ENCODE measurements around the gene APMAP. TPM values are rescaled to one million over a fixed set of nuclear protein-coding genes. Genes with fewer than 3 reads are reported as not detected.

Gene APMAP
- total and polyA plus RNA-seq, 4 donors, result 132 to 378 (median 234) TPM

- Histone ChIP-seq H3K27me3 (ENCODE audit: control insufficient read depth in 4 of 4, insufficient read depth in 4 of 4, low read length in 3 of 4) (no peaks in the 10 kb centered on the region), H3K9ac (ENCODE audit: low read depth in 1 of 2, low read length in 2 of 2) (no peak overlapping the region), H3K4me3 (ENCODE audit: low read depth in 1 of 3, low read length in 3 of 3) (no peak overlapping the region), H3K36me3 (ENCODE audit: control insufficient read depth in 4 of 4, insufficient read depth in 3 of 4, low read depth in 1 of 4, low read length in 3 of 4) (peaks cover 8 to 44% (median 32%) of the 10 kb centered on the region in 4 donors), H3K27ac (ENCODE audit: low read depth in 1 of 2, low read length in 2 of 2) (peak overlapping the region in 1 of 2 donors; percentile 19), H3K4me1 (ENCODE audit: control insufficient read depth in 4 of 4, insufficient read depth in 4 of 4, low read length in 3 of 4) (peaks cover 12 to 62% (median 46%) of the 10 kb centered on the region in 4 donors), H3K9me3 (ENCODE audit: control insufficient read depth in 4 of 4, low read length in 3 of 4) (no peaks in the 10 kb centered on the region)
- TF ChIP-seq SP1 (IDR thresholded peaks at IDR 0.05), result no peak
- TF ChIP-seq FOXA1 (IDR thresholded peaks at IDR 0.05), result no peak
- TF ChIP-seq NR2F2 (IDR thresholded peaks at IDR 0.05), result no peak
- TF ChIP-seq RXRA (IDR thresholded peaks at IDR 0.05), result no peak
- TF ChIP-seq HNF4A (conservative IDR thresholded peaks at IDR 0.05), result no peak
- no peak for TF ChIP-seq TAF1 (conservative IDR thresholded peaks at IDR 0.05)
- TF ChIP-seq YY1 (IDR thresholded peaks at IDR 0.05), result no peak
- WGBS, result 97% methylated on average over 15 of the region's 15 CpGs
- DNase-seq (ENCODE audit: low spot score), result peak; percentile 26
Observed at GRCh38 chr20:24979036-24979960, 13.3 kb downstream of the APMAP start.

GRCh38 chr20:24978513-24978912 is 14.0 kb downstream of the APMAP start:
- Histone ChIP-seq H3K36me3 (ENCODE audit: control insufficient read depth in 4 of 4, insufficient read depth in 3 of 4, low read depth in 1 of 4, low read length in 3 of 4) (peaks cover 9 to 50% (median 35%) of the 10 kb centered on the region in 4 donors), H3K4me3 (ENCODE audit: low read depth in 1 of 3, low read length in 3 of 3) (no peak overlapping the region), H3K4me1 (ENCODE audit: control insufficient read depth in 4 of 4, insufficient read depth in 4 of 4, low read length in 3 of 4) (peaks cover 12 to 55% (median 39%) of the 10 kb centered on the region in 4 donors), H3K9ac (ENCODE audit: low read depth in 1 of 2, low read length in 2 of 2) (no peak overlapping the region), H3K9me3 (ENCODE audit: control insufficient read depth in 4 of 4, low read length in 3 of 4) (no peaks in the 10 kb centered on the region), H3K27ac (ENCODE audit: low read depth in 1 of 2, low read length in 2 of 2) (peak overlapping the region in 1 of 2 donors; percentile 55), H3K27me3 (ENCODE audit: control insufficient read depth in 4 of 4, insufficient read depth in 4 of 4, low read length in 3 of 4) (no peaks in the 10 kb centered on the region)
- TF ChIP-seq EGR1 (IDR thresholded peaks at IDR 0.05; ENCODE audit: low read depth in 2 of 2) (no peak), SP1 (IDR thresholded peaks at IDR 0.05) (no peak), REST (IDR thresholded peaks at IDR 0.05) (no peak), MAX (IDR thresholded peaks at IDR 0.05) (no peak), FOXA2 (IDR thresholded peaks at IDR 0.05) (no peak), RXRA (IDR thresholded peaks at IDR 0.05) (no peak), GABPA (IDR thresholded peaks at IDR 0.05 in 1 of 2, conservative IDR thresholded peaks at IDR 0.05 in 1 of 2) (no peak), ZBTB33 (IDR thresholded peaks at IDR 0.05) (no peak), JUND (IDR thresholded peaks at IDR 0.05) (no peak), HNF4G (IDR thresholded peaks at IDR 0.05) (no peak), RAD21 (IDR thresholded peaks at IDR 0.05) (no peak), YY1 (IDR thresholded peaks at IDR 0.05) (no peak), HNF4A (conservative IDR thresholded peaks at IDR 0.05) (no peak), FOXA1 (IDR thresholded peaks at IDR 0.05) (no peak)
- no peak for DNase-seq (ENCODE audit: low spot score)
- WGBS, result 74% methylated on average over 8 of the region's 8 CpGs

All from liver (tissue), 9 donors.